B cell (primary cell): Measurements from ENCODE around the gene CASK. TPM values are rescaled to one million over a fixed set of nuclear protein-coding genes. Genes with fewer than 3 reads are reported as not detected.

Experiments used
- ATAC-seq: fragments of 200-7000 bp; cut with Tn5 transposase; one replicate; pipeline ENCODE4 v1.10.0; 2021; ENCODE audit warnings: low read depth, mild to moderate bottlenecking, moderate number of reproducible peaks, moderate library complexity
- CTCF ChIA-PET: fragments of 350-600 bp; sonication (Branson Sonifier 250); formaldehyde crosslinking; loops from one replicate; lab custom pipeline; 2021; ENCODE audit warnings: antibody characterized with exemption, inconsistent platforms; lab: Charles Lee
- POLR2A ChIA-PET: fragments of 350-600 bp; sonication (Branson Sonifier 250); formaldehyde crosslinking; loops from one replicate; lab custom pipeline; 2021; ENCODE audit warnings: antibody characterized with exemption; lab: Charles Lee
- DNase-seq: peaks from one replicate; pipeline ENCODE4 v3.0.0; 2013
- H2AFZ ChIP-seq: 2 replicates; pipeline ENCODE4 v1.6.1; 2012; ENCODE audit warnings: mild to moderate bottlenecking, low read depth, low read length; ENCODE audit not compliant: insufficient read depth, poor library complexity, severe bottlenecking
- H3K27ac ChIP-seq, 2 donors: 1 replicate in 1 of 2; 2 replicates in 1 of 2; pipeline ENCODE4 v1.5.1; 2012 to 2013; ENCODE audit warnings: low read length in 2 of 2, mild to moderate bottlenecking in 2 of 2, moderate library complexity in 1 of 2
- H3K27me3 ChIP-seq, 4 experiments: fragments of 200-600 bp in 1 of 4; sonication (generic) in 1 of 4; replicated peaks in 1 of 4; 1 replicate in 2 of 4; 2 replicates in 2 of 4; pipeline versions ENCODE4 v1.6.1 to v1.7.0; 2013 to 2016; ENCODE audit warnings: low read length in 3 of 4, mild to moderate bottlenecking in 2 of 4, mixed read lengths in 1 of 4, moderate library complexity in 1 of 4; ENCODE audit not compliant: insufficient read depth in 4 of 4, control insufficient read depth in 3 of 4; ENCODE audit errors: control extremely low read depth in 1 of 4
- H3K36me3 ChIP-seq, 2 experiments: replicated peaks in 1 of 2; 1 replicate in 1 of 2; 2 replicates in 1 of 2; pipeline versions ENCODE4 v1.6.1 to v1.7.1; 2013; ENCODE audit warnings: low read length in 1 of 2; ENCODE audit not compliant: insufficient read depth in 2 of 2, control insufficient read depth in 1 of 2; ENCODE audit errors: control extremely low read depth in 1 of 2, extremely low read depth in 1 of 2
- H3K4me1 ChIP-seq, 2 donors: fragments of 200-600 bp in 1 of 2; sonication (generic) in 1 of 2; 1 replicate in 1 of 2; 2 replicates in 1 of 2; pipeline versions ENCODE4 v1.5.1 to v1.6.1; 2013 to 2017; ENCODE audit warnings: low read length in 2 of 2; ENCODE audit not compliant: control insufficient read depth in 2 of 2, insufficient read depth in 2 of 2
- H3K4me2 ChIP-seq: replicated peaks from 2 replicates; pipeline ENCODE3; 2012; ENCODE audit warnings: mild to moderate bottlenecking, low read depth, low read length; ENCODE audit not compliant: poor library complexity, severe bottlenecking
- H3K4me3 ChIP-seq, 5 experiments: fragments of 200-600 bp in 1 of 5; sonication (generic) in 1 of 5; 1 replicate in 3 of 5; 2 replicates in 2 of 5; pipeline versions ENCODE4 v1.5.1 to v1.7.0; 2011 to 2016; ENCODE audit warnings: low read length in 4 of 5, mild to moderate bottlenecking in 4 of 5, low read depth in 2 of 5, control low read depth in 1 of 5, moderate library complexity in 1 of 5; ENCODE audit not compliant: insufficient read depth in 1 of 5; ENCODE audit errors: control extremely low read depth in 1 of 5, extremely low read depth in 1 of 5
- H3K79me2 ChIP-seq: fragments of 200-600 bp; sonication (generic); one replicate; pipeline ENCODE4 v1.6.0; 2016; ENCODE audit warnings: low read length; ENCODE audit not compliant: control insufficient read depth, insufficient read depth
- H3K9ac ChIP-seq: fragments of 200-600 bp; sonication (generic); 2 replicates; pipeline ENCODE4 v1.6.1; 2017; ENCODE audit warnings: mild to moderate bottlenecking, low read length, moderate library complexity
- H3K9me3 ChIP-seq, 3 donors: one replicate each; pipeline versions ENCODE4 v1.6.1 to v1.7.1; 2013; ENCODE audit warnings: low read length in 2 of 3; ENCODE audit not compliant: control insufficient read depth in 2 of 3, insufficient read depth in 1 of 3; ENCODE audit errors: control extremely low read depth in 1 of 3
- H4K20me1 ChIP-seq: 2 replicates; pipeline ENCODE4 v1.6.0; 2012; ENCODE audit warnings: mild to moderate bottlenecking, low read length; ENCODE audit not compliant: insufficient read depth, control insufficient read depth, poor library complexity, severe bottlenecking
- H3K27ac Mint-ChIP-seq: one replicate; pipeline ENCODE4 v1.8.0; 2021; ENCODE audit warnings: mixed read lengths
- H3K27me3 Mint-ChIP-seq: one replicate; pipeline ENCODE4 v1.8.0; 2021; ENCODE audit warnings: mixed read lengths
- H3K4me1 Mint-ChIP-seq: one replicate; pipeline ENCODE4 v1.8.0; 2021; ENCODE audit warnings: mixed read lengths
- H3K4me3 Mint-ChIP-seq: one replicate; pipeline ENCODE4 v1.8.0; 2021; ENCODE audit warnings: mixed read lengths
- H3K9me3 Mint-ChIP-seq: one replicate; pipeline ENCODE4 v1.8.0; 2022; ENCODE audit warnings: mixed read lengths; ENCODE audit not compliant: insufficient read depth
- CTCF ChIP-seq: fragments of 200-600 bp; IDR thresholded peaks from one replicate; pipeline ENCODE4 v1.8.0; 2022; ENCODE audit warnings: antibody characterized with exemption, mild to moderate bottlenecking
- EZH2 ChIP-seq: IDR thresholded peaks from 2 replicates; pipeline ENCODE4 v1.6.1; 2012; ENCODE audit warnings: borderline replicate concordance, low read depth, mild to moderate bottlenecking, moderate library complexity, low read length; ENCODE audit not compliant: insufficient read depth, poor library complexity, severe bottlenecking
- WGBS: methylation state at CpG from one replicate; pipeline ENCODE4 v1.1.5; 2013; ENCODE audit warnings: missing lambda C conversion rate; ENCODE audit not compliant: insufficient coverage; 5-methylcytosine and 5-hydroxymethylcytosine counted together
- intact Hi-C: fragments of 100-400 bp; cut with micrococcal nuclease; formaldehyde crosslinking; loops from one replicate; pipeline ENCODE4 v1.10.0; 2022
- polyA plus RNA-seq: library from polyadenylated mRNA; depleted of rRNA; stranded (reverse); fragments of >200 nt; gene quantifications from 2 replicates; pipeline ENCODE4 v1.2.3, GENCODE V29; 2012
- total RNA-seq, 2 donors: library from RNA; stranded (reverse); fragments of 120-200 nt in 1 of 2; gene quantifications; 1 replicate in 1 of 2; 2 replicates in 1 of 2; pipeline versions ENCODE4 v1.2.3 to v1.2.4, GENCODE V29; 2013 to 2022

The CASK gene
- total and polyA plus RNA-seq, 2 donors (not counting 1 experiment from before 2014, with no cell fraction given): 14.2 to 50.4 TPM

- H3K4me3 Mint-ChIP-seq: no peak overlapping the region
- no peaks in the 10 kb centered on the region for H3K9me3 ChIP-seq
- H2AFZ ChIP-seq: no peak overlapping the region
- H3K27ac ChIP-seq: peak overlapping the region in 1 of 2 donors; percentile 41
- no peaks in the 10 kb centered on the region for H3K27me3 ChIP-seq
- no peaks in the 10 kb centered on the region for H3K36me3 ChIP-seq
- H4K20me1 ChIP-seq: no peaks in the 10 kb centered on the region
- no peak overlapping the region for H3K27ac Mint-ChIP-seq
- TF ChIP-seq EZH2 (no peak), CTCF (no peak)
- peaks cover 0 to 4% of the 10 kb centered on the region in 2 donors for H3K4me1 ChIP-seq
- ChIA-PET POLR2A (interaction anchor here (0.6 kb wide), 1 partner anchor 1371 kb away, joined by 3 read pairs; no protein-coding TSS in a partner anchor), CTCF (no interaction called here)
- no CpG with 5 or more reads among the region's 4 CpGs for WGBS
- ATAC-seq (no peak), DNase-seq (no peak)
- intact Hi-C loops: no loop called here
- H3K27me3 Mint-ChIP-seq: no peaks in the 10 kb centered on the region
- H3K4me2 ChIP-seq: no peak overlapping the region
- H3K79me2 ChIP-seq: peaks cover 5% of the 10 kb centered on the region
- H3K4me3 ChIP-seq: no peak overlapping the region
- no peak overlapping the region for H3K9ac ChIP-seq
- peaks cover 17% of the 10 kb centered on the region for H3K4me1 Mint-ChIP-seq
- H3K9me3 Mint-ChIP-seq: peaks cover 2% of the 10 kb centered on the region
These were observed 60.7 kb downstream of the CASK start for GRCh38 chrX:41862562-41863184.

DNA sequence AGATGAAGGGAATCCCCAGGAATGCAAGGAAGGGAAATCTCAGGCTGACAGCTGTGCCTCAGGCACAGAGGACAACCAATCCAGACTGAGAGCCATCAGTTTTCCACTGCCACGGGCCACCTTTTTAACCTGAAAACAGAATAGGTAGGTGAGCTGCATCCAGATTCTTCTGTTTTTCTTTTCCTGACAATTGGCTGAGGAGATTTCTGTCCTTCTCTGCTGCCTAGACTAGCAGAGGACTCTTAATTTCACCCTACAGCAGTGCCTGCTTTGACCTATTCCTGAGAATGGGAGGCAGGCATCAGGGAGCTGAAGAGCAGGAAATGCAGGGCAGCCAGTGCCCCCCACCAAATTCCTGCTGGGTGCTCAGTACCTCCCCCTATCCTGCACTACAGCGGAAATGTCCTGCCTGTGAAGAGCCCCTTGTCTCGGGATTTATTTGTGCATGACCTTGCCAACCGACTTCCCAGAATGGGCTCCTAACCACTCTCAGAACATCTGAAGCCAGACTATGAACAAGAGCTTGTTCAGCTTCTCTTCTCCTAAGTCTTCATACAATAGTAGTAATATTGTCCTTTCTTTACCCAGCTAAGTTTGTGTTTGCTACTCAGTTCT, 65.1 kb downstream of the CASK start:
- Histone ChIP-seq H3K9me3 (no peaks in the 10 kb centered on the region), H3K36me3 (no peaks in the 10 kb centered on the region), H2AFZ (no peak overlapping the region), H3K4me1 (peaks cover 0 to 2% of the 10 kb centered on the region in 2 donors), H4K20me1 (no peaks in the 10 kb centered on the region), H3K27me3 (no peaks in the 10 kb centered on the region), H3K9ac (no peak overlapping the region), H3K27ac (no peak overlapping the region), H3K79me2 (no peaks in the 10 kb centered on the region), H3K4me3 (no peak overlapping the region), H3K4me2 (no peak overlapping the region)
- Mint-ChIP-seq H3K4me1 (peaks cover 15% of the 10 kb centered on the region), H3K27me3 (no peaks in the 10 kb centered on the region), H3K9me3 (no peaks in the 10 kb centered on the region), H3K4me3 (no peak overlapping the region), H3K27ac (no peak overlapping the region)
- ChIA-PET POLR2A (no interaction called here), CTCF (interaction anchor here (1.0 kb wide), 1 partner anchor 26 kb away, joined by 3 read pairs; no protein-coding TSS in a partner anchor)
- no peak for TF ChIP-seq EZH2
- no peak for TF ChIP-seq CTCF
- DNase-seq: no peak
- intact Hi-C loops: no loop called here
- no peak for ATAC-seq
- 100% methylated on average over 1 of the region's 4 CpGs for WGBS
